Liver (tissue), 9 donors: ENCODE results near the gene SLC35B3. TPM values are rescaled to one million over a fixed set of nuclear protein-coding genes. Genes with fewer than 3 reads are reported as not detected.

Experiments used
- DNase-seq: peaks from one replicate; pipeline ENCODE4 v3.0.0-alpha.2; 2017; ENCODE audit warnings: low spot score
- H3K27ac ChIP-seq, 2 donors: one replicate each; pipeline ENCODE4 v1.7.0; 2013; ENCODE audit warnings: inconsistent platforms in 2 of 2, low read length in 2 of 2, control low read depth in 1 of 2, low read depth in 1 of 2, mild to moderate bottlenecking in 1 of 2
- H3K27me3 ChIP-seq, 4 donors: one replicate each; pipeline versions ENCODE4 v1.6.1 to v1.7.0; 2013; ENCODE audit warnings: low read length in 3 of 4, inconsistent platforms in 1 of 4, mild to moderate bottlenecking in 1 of 4, moderate library complexity in 1 of 4; ENCODE audit not compliant: control insufficient read depth in 4 of 4, insufficient read depth in 4 of 4
- H3K36me3 ChIP-seq, 4 donors: one replicate each; pipeline versions ENCODE4 v1.6.1 to v1.7.0; 2013; ENCODE audit warnings: low read length in 3 of 4, mild to moderate bottlenecking in 3 of 4, low read depth in 1 of 4, moderate library complexity in 1 of 4; ENCODE audit not compliant: control insufficient read depth in 4 of 4, insufficient read depth in 3 of 4
- H3K4me1 ChIP-seq, 4 donors: one replicate each; pipeline versions ENCODE4 v1.6.1 to v1.7.0; 2013; ENCODE audit warnings: low read length in 3 of 4, mild to moderate bottlenecking in 3 of 4, moderate library complexity in 1 of 4; ENCODE audit not compliant: control insufficient read depth in 4 of 4, insufficient read depth in 4 of 4
- H3K4me3 ChIP-seq, 3 donors: one replicate each; pipeline versions ENCODE4 v1.6.1 to v1.7.0; 2013; ENCODE audit warnings: low read length in 3 of 3, control low read depth in 1 of 3, low read depth in 1 of 3, mild to moderate bottlenecking in 1 of 3
- H3K9ac ChIP-seq, 2 donors: one replicate each; pipeline ENCODE4 v1.7.0; 2013; ENCODE audit warnings: low read length in 2 of 2, mild to moderate bottlenecking in 2 of 2, moderate library complexity in 2 of 2, control low read depth in 1 of 2, low read depth in 1 of 2
- H3K9me3 ChIP-seq, 4 donors: one replicate each; pipeline versions ENCODE4 v1.6.1 to v1.7.0; 2013; ENCODE audit warnings: low read length in 3 of 4; ENCODE audit not compliant: control insufficient read depth in 4 of 4
- ATF3 ChIP-seq: IDR thresholded peaks from 2 replicates; pipeline ENCODE4 v1.6.1; 2016; ENCODE audit warnings: antibody characterized with exemption
- EGR1 ChIP-seq, 2 donors: IDR thresholded peaks; 2 replicates each; pipeline ENCODE4 v1.6.1; 2016 to 2018; ENCODE audit warnings: antibody characterized with exemption in 2 of 2, low read depth in 2 of 2
- GABPA ChIP-seq, 2 donors: IDR thresholded peaks in 1 of 2; conservative IDR thresholded peaks in 1 of 2; 2 replicates each; pipeline ENCODE4 v1.6.1; 2016; ENCODE audit warnings: antibody characterized with exemption in 2 of 2, mild to moderate bottlenecking in 1 of 2, moderate library complexity in 1 of 2
- HNF4A ChIP-seq, 2 donors: conservative IDR thresholded peaks; 2 replicates each; pipeline ENCODE4 v1.6.1; 2016; ENCODE audit warnings: antibody characterized with exemption in 2 of 2, mild to moderate bottlenecking in 2 of 2
- HNF4G ChIP-seq: IDR thresholded peaks from 2 replicates; pipeline ENCODE4 v1.6.1; 2016; ENCODE audit warnings: antibody characterized with exemption
- JUND ChIP-seq, 2 donors: IDR thresholded peaks; 2 replicates each; pipeline ENCODE4 v1.6.1; 2016; ENCODE audit warnings: antibody characterized with exemption in 2 of 2
- MAX ChIP-seq: IDR thresholded peaks from 2 replicates; pipeline ENCODE4 v1.6.1; 2016; ENCODE audit warnings: antibody characterized with exemption
- NR2F2 ChIP-seq: IDR thresholded peaks from 2 replicates; pipeline ENCODE4 v1.6.1; 2016; ENCODE audit warnings: antibody characterized with exemption
- RAD21 ChIP-seq, 2 donors: IDR thresholded peaks; 2 replicates each; pipeline ENCODE4 v1.6.1; 2016; ENCODE audit warnings: antibody characterized with exemption in 2 of 2, mild to moderate bottlenecking in 2 of 2
- RXRA ChIP-seq, 2 donors: IDR thresholded peaks; 2 replicates each; pipeline ENCODE4 v1.6.1; 2017 to 2018; ENCODE audit warnings: antibody characterized with exemption in 2 of 2, mild to moderate bottlenecking in 1 of 2
- SP1 ChIP-seq: IDR thresholded peaks from 2 replicates; pipeline ENCODE4 v1.6.1; 2018; ENCODE audit warnings: antibody characterized with exemption, mild to moderate bottlenecking
- TAF1 ChIP-seq: conservative IDR thresholded peaks from 2 replicates; pipeline ENCODE4 v1.6.1; 2016; ENCODE audit warnings: antibody characterized with exemption, mild to moderate bottlenecking
- YY1 ChIP-seq: IDR thresholded peaks from 2 replicates; pipeline ENCODE4 v1.6.1; 2016; ENCODE audit warnings: antibody characterized with exemption, mild to moderate bottlenecking
- WGBS: extraction: QIAGEN DNeasy Blood & Tissue Kit; methylation state at CpG from one replicate; pipeline ENCODE4 v1.1.7; 2013; 5-methylcytosine and 5-hydroxymethylcytosine counted together
- polyA plus RNA-seq, 2 donors: library from polyadenylated mRNA; stranded (reverse) in 1 of 2; unstranded in 1 of 2; fragments of 200-250 nt in 1 of 2; fragments of >200 nt in 1 of 2; fragmentation: Nextera tagmentation in 1 of 2; extraction: Ambion mirVana in 1 of 2; gene quantifications; one replicate each; pipeline versions ENCODE4 v1.2.1 to v1.2.3, GENCODE V29; 2013 to 2015
- total RNA-seq, 2 donors: library from RNA; depleted of rRNA; stranded (reverse); fragments of >200 nt; gene quantifications; one replicate each; pipeline ENCODE4 v1.2.3, GENCODE V29; 2014
- TF ChIP-seq, protein P1 (sequence below): fragments of 150-350 bp; IDR thresholded peaks from 2 replicates; pipeline ENCODE4 v1.5.1; 2017; ENCODE audit warnings: improper control_type of control experiment, low read depth, low read length; ENCODE audit not compliant: missing input control
- donor health status: healthy.
- donor health status: healthy.
- donor health status: healthy.
- donor health status: healthy.
- donor health status: healthy.

The SLC35B3 gene
- total and polyA plus RNA-seq, 4 donors: 11.8 to 12.7 (median 12.2) TPM

- Histone ChIP-seq H3K27ac (no peak overlapping the region), H3K36me3 (no peaks in the 10 kb centered on the region), H3K9me3 (no peaks in the 10 kb centered on the region), H3K4me3 (no peak overlapping the region), H3K9ac (no peak overlapping the region), H3K27me3 (peaks cover 0 to 6% (median 0%) of the 10 kb centered on the region in 4 donors), H3K4me1 (no peaks in the 10 kb centered on the region)
- no peak for DNase-seq
- TF ChIP-seq HNF4G (no peak), RXRA (IDR thresholded peaks at IDR 0.05) (no peak), NR2F2 (no peak), TAF1 (no peak)
- WGBS: 75% methylated on average over 1 of the region's 1 CpG
Observed at GRCh38 chr6:8382434-8382833, 52.9 kb downstream of the SLC35B3 start.

- TF ChIP-seq GABPA (IDR thresholded peaks at IDR 0.05 in 1 of 2, conservative IDR thresholded peaks at IDR 0.05 in 1 of 2) (no peak), YY1 (no peak), JUND (IDR thresholded peaks at IDR 0.05) (no peak), SP1 (no peak), ATF3 (no peak), RXRA (IDR thresholded peaks at IDR 0.05) (no peak), HNF4G (no peak), NR2F2 (no peak), HNF4A (conservative IDR thresholded peaks at IDR 0.05) (no peak), MAX (no peak), EGR1 (IDR thresholded peaks at IDR 0.05; ENCODE audit: low read depth in 2 of 2) (no peak), RAD21 (IDR thresholded peaks at IDR 0.05) (no peak)
- TF ChIP-seq, protein P1, sequence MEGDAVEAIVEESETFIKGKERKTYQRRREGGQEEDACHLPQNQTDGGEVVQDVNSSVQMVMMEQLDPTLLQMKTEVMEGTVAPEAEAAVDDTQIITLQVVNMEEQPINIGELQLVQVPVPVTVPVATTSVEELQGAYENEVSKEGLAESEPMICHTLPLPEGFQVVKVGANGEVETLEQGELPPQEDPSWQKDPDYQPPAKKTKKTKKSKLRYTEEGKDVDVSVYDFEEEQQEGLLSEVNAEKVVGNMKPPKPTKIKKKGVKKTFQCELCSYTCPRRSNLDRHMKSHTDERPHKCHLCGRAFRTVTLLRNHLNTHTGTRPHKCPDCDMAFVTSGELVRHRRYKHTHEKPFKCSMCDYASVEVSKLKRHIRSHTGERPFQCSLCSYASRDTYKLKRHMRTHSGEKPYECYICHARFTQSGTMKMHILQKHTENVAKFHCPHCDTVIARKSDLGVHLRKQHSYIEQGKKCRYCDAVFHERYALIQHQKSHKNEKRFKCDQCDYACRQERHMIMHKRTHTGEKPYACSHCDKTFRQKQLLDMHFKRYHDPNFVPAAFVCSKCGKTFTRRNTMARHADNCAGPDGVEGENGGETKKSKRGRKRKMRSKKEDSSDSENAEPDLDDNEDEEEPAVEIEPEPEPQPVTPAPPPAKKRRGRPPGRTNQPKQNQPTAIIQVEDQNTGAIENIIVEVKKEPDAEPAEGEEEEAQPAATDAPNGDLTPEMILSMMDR: no peak
- 72% methylated on average over 4 of the region's 4 CpGs for WGBS
Observed at GRCh38 chr6:8375916-8376315, 59.4 kb downstream of the SLC35B3 start.

More at GRCh38 chr6:8375916-8376315, 59.4 kb downstream of the SLC35B3 start:
- Histone ChIP-seq H3K36me3 (no peaks in the 10 kb centered on the region), H3K4me1 (no peaks in the 10 kb centered on the region), H3K27ac (no peak overlapping the region), H3K4me3 (no peak overlapping the region), H3K9ac (no peak overlapping the region), H3K9me3 (peaks cover 0 to 7% (median 0%) of the 10 kb centered on the region in 4 donors), H3K27me3 (peaks cover 0 to 4% (median under 1%) of the 10 kb centered on the region in 4 donors)
- DNase-seq: no peak
